CD4-positive, alpha-beta T cell treated with Interleukin-17A for 1 hour (primary cell): ENCODE data around the gene AMFR.
"Not testable (repeated sequence)": the region's sequence is repeated elsewhere in the genome, so short reads cannot be mapped to it uniquely, and the experiment has no call there.

Experiments
- DNase-seq: peaks from one replicate; pipeline ENCODE4 v3.0.0-alpha.2; 2020

Gene AMFR

DNA sequence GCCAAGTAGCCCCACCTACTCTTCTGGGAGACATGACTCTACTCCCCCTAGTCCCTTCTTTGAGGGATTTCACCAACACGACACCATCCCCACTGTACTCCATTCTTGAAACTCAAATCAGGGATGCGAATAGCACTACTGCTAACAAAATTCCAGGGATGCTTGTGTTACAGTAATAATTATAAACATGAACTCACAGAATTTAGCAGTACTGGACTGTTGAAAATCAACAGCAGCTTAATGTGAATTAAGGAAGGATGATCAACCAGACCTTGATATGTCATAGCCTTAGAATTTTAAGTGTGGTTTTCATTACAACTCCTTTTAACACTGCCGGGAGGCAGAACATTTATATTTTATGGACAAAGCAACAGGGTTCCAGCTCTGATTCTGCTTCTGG is 37.9 kb downstream of the AMFR start:
- DNase-seq: no peak

DNA sequence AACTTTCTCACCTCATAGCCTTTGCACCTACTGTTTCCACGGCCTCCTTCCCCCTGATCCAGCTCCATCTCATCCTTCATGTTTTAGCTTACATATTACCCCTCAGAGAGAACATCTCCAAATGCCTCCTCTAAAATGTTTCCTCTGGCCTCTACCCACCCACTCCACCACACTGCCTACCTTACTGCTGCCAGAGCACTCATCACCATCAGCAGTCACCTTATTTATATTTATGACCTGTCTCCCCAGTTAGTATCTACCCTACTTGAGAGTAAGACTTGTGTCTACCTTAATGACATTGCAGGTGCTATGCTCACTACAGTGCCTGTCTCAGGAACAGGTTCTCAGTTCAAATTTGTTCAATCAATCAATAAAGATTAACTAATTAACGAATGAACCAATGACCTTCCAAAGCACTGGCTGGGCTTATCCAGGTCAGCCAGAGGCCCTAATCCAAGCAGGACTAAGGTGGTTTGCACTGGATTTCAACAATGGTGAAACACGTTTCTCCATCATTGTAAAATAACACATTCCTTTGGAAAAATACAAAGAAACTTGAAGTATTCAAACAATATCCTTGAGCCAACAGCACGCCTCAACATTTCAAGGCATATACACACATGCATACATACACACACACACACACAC is 41.1 kb downstream of the AMFR start:
- DNase-seq: no peak

DNA sequence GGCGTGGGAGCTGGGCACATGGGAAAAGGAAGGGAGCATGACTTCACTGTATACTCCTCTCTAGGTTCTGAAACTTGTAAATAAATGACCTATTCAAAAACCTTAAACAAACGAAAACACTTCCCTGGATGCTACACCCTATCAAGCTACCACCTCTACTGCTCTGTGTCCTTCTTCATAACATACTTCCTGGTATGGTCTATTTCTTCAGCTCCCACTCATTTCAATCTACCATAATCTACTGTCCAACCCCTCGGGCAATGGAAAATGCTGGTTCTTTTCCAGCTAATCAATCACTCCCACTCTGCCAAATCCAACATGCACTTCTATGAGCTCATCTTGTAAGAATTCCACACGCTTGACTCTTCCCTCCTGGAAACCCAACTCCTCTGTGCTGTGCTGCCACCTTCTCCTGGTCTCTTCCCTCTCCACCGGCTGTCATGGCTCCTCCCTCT is 42.4 kb downstream of the AMFR start:
- no peak for DNase-seq

DNA sequence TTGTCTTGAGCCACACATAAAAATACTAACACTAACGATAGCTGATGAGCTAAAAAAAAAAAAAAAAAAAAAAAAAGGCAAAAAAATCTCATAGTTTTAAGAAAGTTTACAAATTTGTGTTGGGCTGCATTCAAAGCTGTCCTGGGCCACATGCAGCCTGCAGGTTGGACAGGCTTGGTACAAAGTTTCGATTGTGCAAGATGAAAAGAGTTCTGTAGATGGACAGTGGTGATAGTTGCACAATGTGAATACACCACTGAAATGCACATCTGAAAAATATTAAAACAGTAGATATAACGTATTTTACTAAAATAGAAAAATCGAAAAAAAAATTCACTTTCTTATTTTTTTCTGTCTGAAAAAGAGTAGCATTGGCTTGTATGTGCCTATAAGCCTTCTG is 42.9 kb downstream of the AMFR start:
- DNase-seq: no peak

DNA sequence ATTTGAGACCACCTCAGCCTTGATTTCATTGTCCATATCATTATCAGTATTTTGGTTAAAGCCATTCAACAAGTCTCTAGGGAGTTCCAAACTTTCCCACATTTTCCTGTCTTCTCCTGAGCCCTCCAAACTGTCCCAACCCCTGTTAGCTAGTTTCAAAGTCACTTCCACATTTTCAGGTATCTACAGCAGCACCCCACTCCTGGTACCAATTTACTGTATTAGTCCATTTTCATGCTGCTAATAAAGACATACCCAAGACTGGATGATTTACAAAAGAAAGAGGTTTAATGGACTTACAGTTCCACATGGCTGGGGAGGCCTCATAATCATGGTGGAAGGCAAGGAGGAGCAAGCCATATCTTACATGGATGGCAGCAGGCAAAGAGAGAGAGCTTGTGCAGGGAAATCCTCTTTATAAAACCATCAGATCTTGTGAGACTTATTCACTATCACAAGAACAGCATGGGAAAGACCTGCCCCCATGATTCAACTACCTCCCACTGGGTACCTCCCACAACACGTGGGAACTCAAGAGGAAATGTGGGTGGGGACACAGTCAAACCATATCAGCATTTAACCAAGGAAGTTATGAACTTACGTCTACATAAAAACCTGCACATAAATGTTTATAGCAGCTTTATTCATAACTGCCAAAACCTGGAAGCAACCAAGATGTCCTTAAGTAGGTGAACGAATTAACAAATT is 44.4 kb downstream of the AMFR start:
- DNase-seq: not testable (repeated sequence)

DNA sequence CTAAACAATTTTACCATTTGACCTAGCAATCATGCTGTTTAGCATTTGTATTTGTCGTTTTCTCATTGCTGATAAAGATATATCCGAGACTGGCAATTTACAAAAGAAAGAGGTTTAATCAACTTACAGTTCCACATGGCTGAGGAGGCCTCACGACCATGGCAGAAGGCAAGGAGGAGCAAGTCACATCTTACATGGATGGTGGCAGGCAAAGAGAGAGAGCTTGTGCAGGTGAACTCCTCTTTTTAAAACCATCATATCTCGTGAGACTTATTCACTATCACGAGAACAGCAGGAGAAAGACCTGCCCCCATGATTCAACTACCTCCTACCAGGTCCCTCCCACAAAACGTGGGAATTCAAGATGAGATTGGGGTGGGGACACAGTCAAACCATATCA is 46.3 kb downstream of the AMFR start:
- not testable (repeated sequence) for DNase-seq

DNA sequence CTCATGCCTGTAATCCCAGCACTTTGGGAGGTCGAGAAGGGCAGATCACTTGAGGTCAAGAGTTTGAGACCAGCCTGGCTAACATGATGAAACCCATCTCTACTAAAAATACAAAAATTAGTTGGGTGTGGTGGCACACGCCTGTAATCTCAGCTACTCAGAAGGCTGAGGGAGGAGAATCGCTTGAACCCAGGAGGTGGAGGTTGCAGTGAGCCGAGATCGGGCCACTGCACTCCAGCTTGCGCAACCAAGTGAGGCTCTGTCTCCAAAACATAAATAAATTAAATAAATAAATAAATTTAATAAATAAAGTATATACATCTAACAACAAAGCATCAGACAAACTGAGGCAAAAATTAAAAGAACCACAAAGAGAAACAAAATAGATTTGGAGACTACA is 49.6 kb downstream of the AMFR start:
- DNase-seq: not testable (repeated sequence)

DNA sequence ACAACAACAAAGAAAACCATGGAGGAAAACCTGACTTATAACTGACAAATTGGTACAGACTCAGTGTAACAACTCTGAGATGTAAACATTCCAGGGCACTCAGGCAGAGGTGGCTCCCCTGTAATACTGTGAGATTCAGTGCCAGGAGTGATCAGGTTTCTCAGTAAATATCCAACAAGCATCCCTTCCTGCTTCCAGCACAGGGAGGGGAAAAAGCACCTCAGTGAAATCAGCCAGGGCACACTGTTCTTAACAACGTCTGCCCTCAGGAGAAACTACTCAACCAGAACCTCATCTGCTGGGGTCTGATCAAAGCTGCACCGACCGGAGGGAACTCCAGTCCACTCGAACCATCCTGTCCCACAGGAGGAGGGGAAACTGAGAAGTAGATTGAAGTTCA is 52.3 kb downstream of the AMFR start:
- DNase-seq: no peak

DNA sequence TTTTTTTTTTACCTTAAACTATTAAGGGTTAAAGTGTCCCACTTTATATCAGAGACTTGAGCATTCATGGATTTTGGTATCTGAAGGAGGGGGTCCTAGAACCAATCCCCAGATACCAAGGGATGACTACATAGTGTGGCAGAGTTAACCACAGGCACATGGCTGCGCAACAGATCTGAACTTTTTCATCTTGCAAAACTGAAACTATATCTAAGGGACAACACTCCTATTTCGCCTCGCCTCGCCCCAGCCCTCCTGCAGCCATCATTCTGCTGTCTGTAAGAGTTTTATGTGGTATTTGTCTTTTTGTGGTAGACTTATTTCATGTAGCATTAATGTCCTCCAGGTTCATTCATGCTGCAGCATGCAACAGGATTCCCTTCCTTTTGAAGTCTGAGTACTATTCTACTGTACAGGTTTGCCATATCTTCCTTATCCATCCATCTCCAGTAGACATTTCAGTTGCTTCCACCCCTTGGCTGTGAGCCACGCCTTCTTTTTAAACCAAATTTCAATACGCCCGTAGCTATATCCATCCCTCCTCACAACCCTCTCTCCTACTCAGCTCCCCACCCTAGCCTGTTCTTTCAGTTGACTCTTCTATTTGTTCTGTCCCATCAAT is 53.2 kb downstream of the AMFR start:
- no peak for DNase-seq

DNA sequence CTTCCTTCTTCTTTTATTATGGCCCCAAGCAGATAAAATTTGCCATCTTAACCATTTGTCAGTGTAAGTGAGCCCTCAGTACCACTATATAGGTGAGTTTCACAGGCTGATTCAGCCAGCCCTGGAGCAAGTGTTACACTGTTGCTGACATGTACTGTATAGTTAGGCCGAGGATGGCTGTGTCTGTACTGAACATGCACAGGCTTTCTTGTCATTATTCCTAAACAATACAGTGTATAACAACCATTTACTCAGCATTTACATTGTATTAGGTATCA is 53.7 kb downstream of the AMFR start:
- no peak for DNase-seq

DNA sequence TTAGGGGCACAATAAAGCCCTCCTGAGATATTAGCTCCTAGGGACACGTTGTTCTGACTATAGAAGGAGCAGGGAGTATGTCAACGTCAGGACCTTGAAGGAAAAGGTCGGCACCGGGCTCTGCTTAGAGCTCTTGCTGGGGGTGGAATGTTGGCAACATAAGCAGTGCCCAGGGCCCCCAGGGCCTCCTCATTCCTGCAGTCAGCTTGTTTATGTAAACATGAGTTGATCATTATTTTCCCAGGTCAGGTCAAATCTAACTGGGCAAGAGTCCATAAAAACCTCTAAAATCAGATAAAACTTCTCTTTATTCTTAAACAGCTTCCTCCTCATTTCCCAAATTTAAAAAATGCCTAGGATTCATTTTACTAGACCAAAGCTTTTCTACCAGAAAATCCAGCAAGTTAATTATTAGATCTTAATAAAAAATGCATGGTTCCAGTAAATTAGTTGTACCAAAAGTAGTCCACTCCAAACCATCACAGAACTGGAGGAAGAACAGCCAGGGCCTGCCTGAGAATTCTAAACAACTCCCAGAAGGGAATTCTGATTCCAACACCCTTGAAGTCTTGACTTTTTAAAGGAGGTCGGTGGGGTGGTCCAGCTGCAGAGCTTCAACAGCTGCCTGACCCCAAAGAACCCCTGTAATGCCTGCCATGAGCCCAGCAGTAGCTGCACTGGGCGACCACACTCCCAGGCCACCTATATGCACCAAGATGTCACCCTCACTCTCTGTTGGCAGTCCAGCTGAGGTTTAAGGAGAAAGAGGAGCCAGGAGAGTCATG is 54.3 kb downstream of the AMFR start:
- DNase-seq: no peak

DNA sequence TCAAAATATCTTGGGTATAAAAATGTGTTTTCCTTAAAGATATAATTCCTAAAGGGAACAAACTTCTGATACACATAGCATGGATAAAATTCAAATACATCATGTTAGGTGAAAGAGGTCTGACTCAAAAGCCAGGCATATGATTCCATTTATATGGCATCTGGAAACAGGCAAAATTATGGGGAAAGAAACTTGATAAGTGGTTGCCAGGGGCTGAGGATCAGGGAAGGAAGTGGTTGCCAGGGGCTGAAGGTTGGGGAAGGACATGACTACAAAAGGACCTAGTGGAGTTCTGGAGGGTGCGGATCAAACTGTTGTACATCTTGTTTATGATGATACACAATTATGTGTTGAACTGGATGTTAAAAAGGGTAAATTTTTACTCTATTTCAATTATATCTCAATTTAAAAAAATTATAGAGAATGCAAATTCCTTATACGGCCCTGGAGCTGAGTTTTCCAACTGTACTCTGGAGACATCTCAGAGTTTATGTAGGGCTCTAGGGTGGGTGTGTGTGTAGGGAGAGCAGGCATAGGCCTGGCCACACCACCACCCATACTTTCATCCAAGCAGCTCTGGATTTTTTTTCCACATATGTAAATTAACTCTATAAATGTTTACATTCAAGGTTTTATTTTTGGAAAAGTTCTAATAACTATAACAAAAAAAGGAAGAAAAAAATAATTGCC is 55.0 kb downstream of the AMFR start:
- DNase-seq: no peak

DNA sequence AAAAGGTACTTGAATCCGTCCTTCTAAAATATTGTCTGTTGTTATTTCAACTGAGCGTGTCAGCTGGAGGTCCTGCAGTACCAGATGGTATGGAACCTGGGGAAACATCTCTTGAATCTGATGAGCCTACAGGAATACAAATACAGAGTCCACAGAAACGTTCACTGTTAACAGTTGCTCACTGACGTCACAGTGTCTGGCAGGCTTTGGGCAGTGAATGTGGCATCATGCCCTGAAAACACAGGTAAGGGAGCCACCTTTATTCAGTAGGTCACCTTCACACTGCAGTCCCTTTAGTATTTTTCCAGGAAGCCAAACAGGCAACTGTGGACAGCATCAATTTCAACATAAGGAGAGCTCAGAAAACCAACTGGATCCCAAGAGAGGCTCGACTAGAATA is 56.1 kb downstream of the AMFR start:
- DNase-seq: no peak

DNA sequence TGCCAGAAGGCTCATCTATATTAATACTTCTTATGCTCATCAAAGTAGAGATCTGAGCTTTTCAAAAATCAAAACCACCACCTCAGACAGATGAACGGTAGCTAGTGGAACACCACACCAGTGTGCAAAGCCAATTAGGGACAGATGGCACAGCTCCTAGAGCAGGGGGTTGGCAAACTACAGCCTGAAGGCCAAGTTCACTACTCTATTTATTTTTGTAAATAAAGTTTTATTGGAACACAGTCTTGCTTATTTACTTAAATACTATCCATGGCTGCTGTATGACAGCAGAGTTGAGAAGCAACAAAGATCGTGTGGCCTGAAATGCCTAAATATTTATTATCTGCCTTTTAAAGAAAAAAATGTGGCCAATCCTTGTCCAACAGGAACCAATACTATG is 56.8 kb downstream of the AMFR start:
- DNase-seq: no peak

DNA sequence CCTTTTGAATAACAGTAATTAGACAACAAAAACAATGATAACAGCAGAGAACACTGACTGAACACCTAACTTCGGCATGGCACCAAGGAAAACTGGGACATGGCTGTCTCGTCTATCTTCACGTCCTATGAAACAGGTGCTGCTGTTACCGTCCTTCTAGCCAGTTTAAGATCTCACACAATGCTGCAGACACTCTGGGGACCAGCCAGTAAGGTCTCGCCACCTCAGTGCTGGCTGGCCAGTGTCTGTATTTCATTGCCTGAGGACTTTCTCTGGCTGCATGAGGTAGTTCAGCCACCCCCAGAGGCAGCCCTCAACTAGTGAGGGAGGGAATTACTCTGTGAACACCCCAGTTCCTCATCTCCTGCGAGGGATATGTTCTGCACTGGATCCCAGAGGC is 57.6 kb downstream of the AMFR start:
- DNase-seq: no peak

DNA sequence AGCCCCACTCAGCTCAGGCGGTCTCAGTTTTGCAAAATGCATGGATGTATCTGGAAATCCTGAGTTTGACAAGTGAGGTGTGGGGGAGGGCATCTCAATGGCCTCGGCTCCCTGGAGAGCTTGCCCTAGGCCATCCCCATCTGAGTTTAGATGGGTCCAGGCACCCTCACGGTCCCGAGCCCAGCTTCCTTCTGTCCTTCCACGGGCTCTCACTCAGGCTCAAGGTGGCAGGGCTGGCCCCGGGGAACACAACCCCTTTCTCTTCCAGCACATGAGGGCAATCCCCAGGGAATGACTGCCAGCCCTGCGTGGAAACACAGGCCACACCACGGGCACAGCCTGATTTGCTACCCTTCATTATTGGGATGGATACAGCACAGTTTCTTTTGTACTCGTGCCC is 58.4 kb downstream of the AMFR start:
- DNase-seq: no peak

DNA sequence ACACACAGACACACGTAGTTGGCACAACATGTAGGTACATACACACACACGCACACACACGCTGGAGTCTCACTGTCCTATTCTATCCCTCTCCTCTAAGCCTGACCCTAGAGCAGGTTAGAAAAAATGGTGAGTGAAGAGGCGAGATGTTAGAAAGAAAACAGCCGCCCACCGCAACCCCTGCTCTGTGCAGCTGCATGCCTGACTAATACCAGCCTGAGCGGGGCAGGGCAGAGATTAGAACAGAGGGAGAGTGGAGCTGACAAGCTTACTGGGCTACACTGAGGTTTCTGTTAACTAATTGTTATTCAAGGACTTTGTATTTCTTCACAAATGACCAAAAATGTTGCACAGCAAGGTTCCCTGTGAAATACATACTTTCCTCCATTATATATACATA is 59.8 kb downstream of the AMFR start:
- DNase-seq: no peak

DNA sequence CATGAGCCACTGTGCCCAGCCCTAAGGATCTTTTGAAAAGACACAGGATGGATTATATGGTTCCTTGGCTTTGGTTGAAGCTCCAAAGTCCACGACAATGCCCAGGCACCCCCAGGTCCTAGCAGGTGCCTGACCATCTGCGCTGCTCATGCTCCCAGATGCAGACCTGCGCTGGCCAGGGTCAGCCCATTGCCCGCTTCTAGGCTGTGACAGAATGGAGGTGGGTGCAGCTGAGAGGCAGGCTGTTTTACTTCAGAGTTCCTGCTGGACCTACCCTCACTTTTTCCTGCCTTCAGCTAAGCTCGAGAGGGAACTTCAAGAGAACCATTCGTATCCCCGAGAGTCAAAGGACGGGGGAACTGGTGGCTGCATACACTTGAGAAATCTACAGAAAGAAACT is 60.5 kb downstream of the AMFR start:
- no peak for DNase-seq

DNA sequence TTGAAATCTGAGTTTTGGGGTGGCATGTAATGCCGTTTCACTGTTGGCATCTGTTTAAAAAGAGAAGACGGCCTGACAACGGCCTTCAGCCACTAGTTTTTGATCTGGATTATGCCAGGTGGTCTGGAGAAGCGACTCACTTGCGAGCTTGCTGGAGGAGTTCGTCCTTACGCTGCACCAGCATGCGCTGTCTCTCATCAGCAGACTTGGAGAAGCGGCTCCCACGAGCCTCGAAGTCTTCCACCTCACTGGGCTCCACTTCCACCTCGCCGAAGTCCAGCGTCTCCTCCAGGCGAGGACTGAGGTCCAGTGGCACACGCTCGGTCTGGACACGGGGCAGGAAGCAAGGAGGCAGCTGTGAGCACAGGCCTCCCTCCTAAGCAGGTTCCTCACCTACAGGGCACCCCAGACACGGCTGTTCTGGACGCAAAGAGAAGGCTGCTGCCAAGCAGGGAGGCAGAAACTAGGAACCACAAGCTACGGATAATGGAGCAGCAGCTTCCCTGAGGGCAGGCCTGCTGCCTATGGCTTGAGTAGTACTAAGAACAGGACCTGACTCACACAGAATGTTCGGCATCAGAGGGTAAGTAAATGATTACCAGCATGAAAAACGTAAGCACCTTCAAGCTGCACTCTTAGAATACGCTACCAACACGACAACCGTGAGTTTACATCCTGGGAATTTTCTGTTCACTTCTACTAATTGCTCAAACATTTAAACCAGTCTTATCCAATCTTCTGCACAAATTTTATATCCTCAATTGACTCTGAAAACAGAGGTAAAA is 61.4 kb downstream of the AMFR start:
- no peak for DNase-seq

DNA sequence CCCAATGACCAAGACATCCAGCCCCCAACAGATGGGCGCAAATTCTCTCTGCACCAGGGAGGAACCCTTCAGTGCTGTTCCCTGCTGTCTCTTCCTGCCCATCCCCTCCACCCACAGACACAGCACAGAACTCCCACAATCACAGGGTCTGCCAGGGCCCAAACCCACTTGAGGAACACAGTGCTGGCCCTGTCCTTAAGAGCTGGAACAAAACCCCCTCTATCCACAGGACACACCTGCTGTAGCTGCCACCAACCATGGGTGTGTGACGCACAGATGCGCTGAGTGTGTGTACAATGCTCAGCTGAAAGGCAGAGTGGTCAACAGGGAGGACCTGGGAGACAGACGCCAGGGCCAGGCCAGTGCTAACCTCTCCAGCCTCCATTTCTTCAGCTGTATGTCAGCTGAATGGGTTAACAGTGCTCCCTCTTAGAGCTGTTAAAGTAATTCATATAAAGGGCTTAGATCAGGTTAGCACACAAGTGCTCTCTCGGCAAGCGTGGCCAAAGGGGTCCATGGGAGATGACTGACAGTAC is 62.1 kb downstream of the AMFR start:
- DNase-seq: no peak

DNA sequence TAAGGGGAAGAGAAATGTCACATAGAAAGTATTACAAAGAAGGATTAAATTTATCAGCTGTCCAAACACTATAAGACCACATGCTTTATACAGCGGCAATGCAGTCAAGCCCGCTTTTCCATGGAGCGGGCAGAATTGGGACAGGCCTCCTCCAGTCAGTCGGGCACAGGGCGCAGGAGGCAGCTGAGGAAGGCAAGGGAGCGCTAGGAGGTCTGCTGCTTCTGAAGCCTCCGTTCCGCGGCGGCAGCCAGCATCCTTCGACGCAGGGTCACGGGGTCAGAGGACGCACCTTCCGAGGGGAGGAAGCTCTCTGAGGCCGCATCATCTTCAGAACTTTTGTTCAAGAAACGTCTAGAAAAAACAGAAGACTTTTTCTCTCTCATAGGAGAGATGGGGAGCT is 62.6 kb downstream of the AMFR start:
- DNase-seq: no peak

DNA sequence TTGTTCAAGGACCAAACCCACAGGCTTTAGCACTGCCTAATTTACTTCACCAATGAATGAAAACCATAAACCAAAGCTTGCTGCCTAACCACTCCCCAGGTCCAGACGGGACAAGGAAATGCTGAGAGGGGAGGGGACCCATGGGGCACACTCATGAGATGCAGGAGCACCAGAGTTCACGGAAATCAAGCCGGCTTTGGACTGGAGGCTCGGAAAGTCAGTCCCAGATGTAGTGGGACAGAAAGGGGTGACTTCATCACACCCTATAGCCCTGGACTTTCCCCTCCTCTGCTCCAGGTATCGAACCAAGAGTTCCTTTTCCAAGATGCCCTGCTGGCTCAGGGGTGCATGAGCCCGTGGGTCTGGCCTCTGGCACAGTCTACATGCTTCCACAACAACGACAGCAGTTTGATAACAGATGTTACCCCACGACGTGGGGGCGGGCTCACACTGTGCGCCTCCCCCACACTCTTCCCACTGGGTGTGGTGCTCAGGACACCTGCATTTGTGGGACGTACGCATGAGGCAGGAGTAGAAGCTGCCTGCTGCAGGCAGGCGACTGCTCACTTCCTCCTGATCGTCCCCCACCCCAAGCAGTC is 63.2 kb downstream of the AMFR start:
- no peak for DNase-seq
